ENCODE measurements around the gene DNLZ. TPM values are rescaled to one million over a fixed set of nuclear protein-coding genes. Genes with fewer than 3 reads are reported as not detected.

Gene DNLZ
- total RNA-seq, 1 donor from 2014 or later, result 14.5 TPM

- peaks cover 4% of the 10 kb centered on the region for H3K27me3 Mint-ChIP-seq (ENCODE audit: unreplicated experiment)
- H3K4me3 Mint-ChIP-seq (ENCODE audit: unreplicated experiment), result no peak overlapping the region
- no peak for TF ChIP-seq CTCF (IDR thresholded peaks at IDR 0.05; ENCODE audit: unreplicated experiment)
- H3K27ac Mint-ChIP-seq (ENCODE audit: unreplicated experiment), result no peak overlapping the region
- no peaks in the 10 kb centered on the region for H3K9me3 Mint-ChIP-seq (ENCODE audit: unreplicated experiment)
- no peak for DNase-seq (ENCODE audit: low spot score)
- H3K36me3 Mint-ChIP-seq (ENCODE audit: low read depth, unreplicated experiment), result no peaks in the 10 kb centered on the region
- peaks cover 4% of the 10 kb centered on the region for H3K4me1 Mint-ChIP-seq (ENCODE audit: unreplicated experiment)
Observed at GRCh38 chr9:136333045-136333444, 30.5 kb downstream of the DNLZ start.

GRCh38 chr9:136332482-136332983 lies 31.0 kb downstream of the DNLZ start:
- H3K36me3 Mint-ChIP-seq (ENCODE audit: low read depth, unreplicated experiment), result no peaks in the 10 kb centered on the region
- H3K4me1 Mint-ChIP-seq (ENCODE audit: unreplicated experiment), result peaks cover 4% of the 10 kb centered on the region
- peaks cover 4% of the 10 kb centered on the region for H3K27me3 Mint-ChIP-seq (ENCODE audit: unreplicated experiment)
- no peak overlapping the region for H3K27ac Mint-ChIP-seq (ENCODE audit: unreplicated experiment)
- DNase-seq (ENCODE audit: low spot score), result no peak
- no peak for TF ChIP-seq CTCF (IDR thresholded peaks at IDR 0.05; ENCODE audit: unreplicated experiment)
- no peak overlapping the region for H3K4me3 Mint-ChIP-seq (ENCODE audit: unreplicated experiment)
- no peaks in the 10 kb centered on the region for H3K9me3 Mint-ChIP-seq (ENCODE audit: unreplicated experiment)

GRCh38 chr9:136331556-136332481 lies 31.7 kb downstream of the DNLZ start:
- H3K9me3 Mint-ChIP-seq (ENCODE audit: unreplicated experiment), result no peaks in the 10 kb centered on the region
- DNase-seq (ENCODE audit: low spot score), result no peak
- H3K27ac Mint-ChIP-seq (ENCODE audit: unreplicated experiment), result no peak overlapping the region
- no peak overlapping the region for H3K4me3 Mint-ChIP-seq (ENCODE audit: unreplicated experiment)
- H3K36me3 Mint-ChIP-seq (ENCODE audit: low read depth, unreplicated experiment), result no peaks in the 10 kb centered on the region
- peaks cover 4% of the 10 kb centered on the region for H3K4me1 Mint-ChIP-seq (ENCODE audit: unreplicated experiment)
- H3K27me3 Mint-ChIP-seq (ENCODE audit: unreplicated experiment), result peaks cover 4% of the 10 kb centered on the region
- TF ChIP-seq CTCF (IDR thresholded peaks at IDR 0.05; ENCODE audit: unreplicated experiment), result no peak

- DNase-seq (ENCODE audit: low spot score), result no peak
- H3K36me3 Mint-ChIP-seq (ENCODE audit: low read depth, unreplicated experiment), result no peaks in the 10 kb centered on the region
- TF ChIP-seq CTCF (IDR thresholded peaks at IDR 0.05; ENCODE audit: unreplicated experiment), result no peak
- H3K9me3 Mint-ChIP-seq (ENCODE audit: unreplicated experiment), result no peaks in the 10 kb centered on the region
- peaks cover 4% of the 10 kb centered on the region for H3K27me3 Mint-ChIP-seq (ENCODE audit: unreplicated experiment)
- no peak overlapping the region for H3K27ac Mint-ChIP-seq (ENCODE audit: unreplicated experiment)
- peaks cover 4% of the 10 kb centered on the region for H3K4me1 Mint-ChIP-seq (ENCODE audit: unreplicated experiment)
- no peak overlapping the region for H3K4me3 Mint-ChIP-seq (ENCODE audit: unreplicated experiment)
Observed at GRCh38 chr9:136331030-136331429, 32.5 kb downstream of the DNLZ start.

GRCh38 chr9:136330406-136330990 lies 33.0 kb downstream of the DNLZ start:
- Mint-ChIP-seq H3K9me3 (ENCODE audit: unreplicated experiment) (no peaks in the 10 kb centered on the region), H3K36me3 (ENCODE audit: low read depth, unreplicated experiment) (no peaks in the 10 kb centered on the region), H3K4me1 (ENCODE audit: unreplicated experiment) (peaks cover 4% of the 10 kb centered on the region), H3K27ac (ENCODE audit: unreplicated experiment) (no peak overlapping the region), H3K4me3 (ENCODE audit: unreplicated experiment) (no peak overlapping the region), H3K27me3 (ENCODE audit: unreplicated experiment) (peaks cover 4% of the 10 kb centered on the region)
- no peak for DNase-seq (ENCODE audit: low spot score)
- no peak for TF ChIP-seq CTCF (IDR thresholded peaks at IDR 0.05; ENCODE audit: unreplicated experiment)

All from endothelial cell (in vitro differentiated cells).